ENCODE measurements around the gene NFATC4. TPM values are rescaled to one million over a fixed set of nuclear protein-coding genes. Genes with fewer than 3 reads are reported as not detected.

Gene NFATC4
- polyA plus RNA-seq, 1 donor from 2014 or later = 0.22 TPM

DNA sequence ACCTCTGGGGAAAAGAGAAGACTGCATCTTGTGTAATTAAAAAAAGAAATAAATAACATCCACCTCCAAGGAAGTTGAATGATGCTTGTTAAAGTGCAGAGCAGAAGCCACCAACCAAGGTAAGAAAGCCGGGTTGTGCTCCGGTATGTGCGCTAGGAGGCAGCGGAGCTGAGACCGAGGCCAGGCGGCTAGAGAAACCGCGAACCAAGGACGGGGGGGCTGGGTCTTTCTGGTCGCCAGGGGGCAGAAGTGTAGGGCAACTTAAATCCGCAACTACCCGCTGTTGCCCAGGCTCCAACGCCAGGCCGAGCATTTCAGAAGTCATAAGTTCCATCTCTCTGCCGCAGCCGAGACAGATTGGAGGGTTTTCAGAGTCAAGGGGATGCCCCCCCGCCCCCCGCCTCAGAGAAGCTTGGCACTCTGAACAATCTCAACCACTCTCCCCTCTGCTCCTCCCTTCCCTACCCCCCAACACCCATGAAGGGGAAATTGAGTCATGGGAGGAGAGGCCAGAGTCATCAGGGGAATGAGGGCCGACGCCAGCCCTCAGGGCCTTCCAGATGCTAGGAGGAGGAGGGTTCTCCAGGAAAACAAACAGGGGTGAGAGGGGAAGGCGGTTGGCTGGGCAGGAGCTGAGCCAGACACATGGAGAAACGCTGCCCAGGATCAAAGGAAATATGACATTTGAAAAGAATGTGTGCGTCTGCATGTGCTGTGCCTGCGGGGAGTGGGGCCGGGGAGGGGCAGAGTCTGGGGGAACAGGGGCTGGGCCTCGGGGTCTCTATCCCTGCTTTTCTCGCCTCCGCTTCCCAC is 2.2 kb upstream of the NFATC4 start:
- Histone ChIP-seq H2AFZ (ENCODE audit: low read depth, low read length) (no peak overlapping the region), H3K9me3 (ENCODE audit: low read length) (no peaks in the 10 kb centered on the region), H3K27me3 (ENCODE audit: insufficient read depth, low read depth, low read length) (peaks cover 23% of the 10 kb centered on the region), H3K79me2 (replicated peaks; ENCODE audit: insufficient read depth, low read length) (no peaks in the 10 kb centered on the region), H3K9ac (ENCODE audit: low read length) (peak overlapping the region; percentile 29), H3K4me2 (ENCODE audit: low read length) (no peak overlapping the region), H3K27ac (ENCODE audit: low read length) (no peak overlapping the region), H3K36me3 (ENCODE audit: insufficient read depth, low read length) (no peaks in the 10 kb centered on the region), H4K20me1 (ENCODE audit: insufficient read depth) (no peaks in the 10 kb centered on the region), H3F3A (ENCODE audit: insufficient read depth, low read length, poor library complexity, severe bottlenecking) (no peaks in the 10 kb centered on the region), H3K4me3 (ENCODE audit: low read length) (peak overlapping the region; percentile 58), H3K9me2 (ENCODE audit: insufficient read depth, low read length) (no peaks in the 10 kb centered on the region)
- TF ChIP-seq, protein P1, sequence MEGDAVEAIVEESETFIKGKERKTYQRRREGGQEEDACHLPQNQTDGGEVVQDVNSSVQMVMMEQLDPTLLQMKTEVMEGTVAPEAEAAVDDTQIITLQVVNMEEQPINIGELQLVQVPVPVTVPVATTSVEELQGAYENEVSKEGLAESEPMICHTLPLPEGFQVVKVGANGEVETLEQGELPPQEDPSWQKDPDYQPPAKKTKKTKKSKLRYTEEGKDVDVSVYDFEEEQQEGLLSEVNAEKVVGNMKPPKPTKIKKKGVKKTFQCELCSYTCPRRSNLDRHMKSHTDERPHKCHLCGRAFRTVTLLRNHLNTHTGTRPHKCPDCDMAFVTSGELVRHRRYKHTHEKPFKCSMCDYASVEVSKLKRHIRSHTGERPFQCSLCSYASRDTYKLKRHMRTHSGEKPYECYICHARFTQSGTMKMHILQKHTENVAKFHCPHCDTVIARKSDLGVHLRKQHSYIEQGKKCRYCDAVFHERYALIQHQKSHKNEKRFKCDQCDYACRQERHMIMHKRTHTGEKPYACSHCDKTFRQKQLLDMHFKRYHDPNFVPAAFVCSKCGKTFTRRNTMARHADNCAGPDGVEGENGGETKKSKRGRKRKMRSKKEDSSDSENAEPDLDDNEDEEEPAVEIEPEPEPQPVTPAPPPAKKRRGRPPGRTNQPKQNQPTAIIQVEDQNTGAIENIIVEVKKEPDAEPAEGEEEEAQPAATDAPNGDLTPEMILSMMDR (IDR thresholded peaks at IDR 0.05; ENCODE audit: poor library complexity, severe bottlenecking) = peak; percentile 59
- TF ChIP-seq SMC3 (conservative IDR thresholded peaks at IDR 0.05; ENCODE audit: poor library complexity) = peak; percentile 58
- no peak for TF ChIP-seq EZH2 (IDR thresholded peaks at IDR 0.05; ENCODE audit: borderline replicate concordance, insufficient read depth, low read length, poor library complexity, severe bottlenecking)

GRCh38 chr14:24366413-24366720 is 1.6 kb upstream of the NFATC4 start:
- peak overlapping the region; percentile 16 for H3K27ac ChIP-seq (ENCODE audit: low read length)
- H4K20me1 ChIP-seq (ENCODE audit: insufficient read depth) = no peaks in the 10 kb centered on the region
- H3F3A ChIP-seq (ENCODE audit: insufficient read depth, low read length, poor library complexity, severe bottlenecking) = no peaks in the 10 kb centered on the region
- peak overlapping the region; percentile 29 for H3K9ac ChIP-seq (ENCODE audit: low read length)
- no peak for TF ChIP-seq RAD21 (conservative IDR thresholded peaks at IDR 0.05)
- no peak for TF ChIP-seq EZH2 (IDR thresholded peaks at IDR 0.05; ENCODE audit: borderline replicate concordance, insufficient read depth, low read length, poor library complexity, severe bottlenecking)
- no peak for TF ChIP-seq TAF1 (IDR thresholded peaks at IDR 0.05; ENCODE audit: low read depth)
- TF ChIP-seq SMC3 (conservative IDR thresholded peaks at IDR 0.05; ENCODE audit: poor library complexity) = no peak
- TF ChIP-seq, protein P2, sequence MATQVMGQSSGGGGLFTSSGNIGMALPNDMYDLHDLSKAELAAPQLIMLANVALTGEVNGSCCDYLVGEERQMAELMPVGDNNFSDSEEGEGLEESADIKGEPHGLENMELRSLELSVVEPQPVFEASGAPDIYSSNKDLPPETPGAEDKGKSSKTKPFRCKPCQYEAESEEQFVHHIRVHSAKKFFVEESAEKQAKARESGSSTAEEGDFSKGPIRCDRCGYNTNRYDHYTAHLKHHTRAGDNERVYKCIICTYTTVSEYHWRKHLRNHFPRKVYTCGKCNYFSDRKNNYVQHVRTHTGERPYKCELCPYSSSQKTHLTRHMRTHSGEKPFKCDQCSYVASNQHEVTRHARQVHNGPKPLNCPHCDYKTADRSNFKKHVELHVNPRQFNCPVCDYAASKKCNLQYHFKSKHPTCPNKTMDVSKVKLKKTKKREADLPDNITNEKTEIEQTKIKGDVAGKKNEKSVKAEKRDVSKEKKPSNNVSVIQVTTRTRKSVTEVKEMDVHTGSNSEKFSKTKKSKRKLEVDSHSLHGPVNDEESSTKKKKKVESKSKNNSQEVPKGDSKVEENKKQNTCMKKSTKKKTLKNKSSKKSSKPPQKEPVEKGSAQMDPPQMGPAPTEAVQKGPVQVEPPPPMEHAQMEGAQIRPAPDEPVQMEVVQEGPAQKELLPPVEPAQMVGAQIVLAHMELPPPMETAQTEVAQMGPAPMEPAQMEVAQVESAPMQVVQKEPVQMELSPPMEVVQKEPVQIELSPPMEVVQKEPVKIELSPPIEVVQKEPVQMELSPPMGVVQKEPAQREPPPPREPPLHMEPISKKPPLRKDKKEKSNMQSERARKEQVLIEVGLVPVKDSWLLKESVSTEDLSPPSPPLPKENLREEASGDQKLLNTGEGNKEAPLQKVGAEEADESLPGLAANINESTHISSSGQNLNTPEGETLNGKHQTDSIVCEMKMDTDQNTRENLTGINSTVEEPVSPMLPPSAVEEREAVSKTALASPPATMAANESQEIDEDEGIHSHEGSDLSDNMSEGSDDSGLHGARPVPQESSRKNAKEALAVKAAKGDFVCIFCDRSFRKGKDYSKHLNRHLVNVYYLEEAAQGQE (IDR thresholded peaks at IDR 0.05; ENCODE audit: borderline replicate concordance) = no peak
- no peak for TF ChIP-seq POLR2AphosphoS5 (IDR thresholded peaks at IDR 0.05)
- TF ChIP-seq, protein P1 (IDR thresholded peaks at IDR 0.05; ENCODE audit: poor library complexity, severe bottlenecking) = no peak
- no peak for TF ChIP-seq EP300 (conservative IDR thresholded peaks at IDR 0.05; ENCODE audit: poor library complexity, severe bottlenecking)
- TF ChIP-seq MXI1 (conservative IDR thresholded peaks at IDR 0.05; ENCODE audit: poor library complexity, severe bottlenecking) = no peak
- H3K27me3 ChIP-seq (ENCODE audit: insufficient read depth, low read depth, low read length) = peaks cover 23% of the 10 kb centered on the region
- H3K9me3 ChIP-seq (ENCODE audit: low read length) = no peaks in the 10 kb centered on the region
- no peak overlapping the region for H3K4me2 ChIP-seq (ENCODE audit: low read length)
- H3K9me2 ChIP-seq (ENCODE audit: insufficient read depth, low read length) = no peaks in the 10 kb centered on the region
- no peaks in the 10 kb centered on the region for H3K79me2 ChIP-seq (replicated peaks; ENCODE audit: insufficient read depth, low read length)
- no peak overlapping the region for H2AFZ ChIP-seq (ENCODE audit: low read depth, low read length)
- peak overlapping the region; percentile 58 for H3K4me3 ChIP-seq (ENCODE audit: low read length)
- no peaks in the 10 kb centered on the region for H3K36me3 ChIP-seq (ENCODE audit: insufficient read depth, low read length)

Measured in neural cell (in vitro differentiated cells).